UCSD-AML1 (cell line): Measurements from ENCODE around the gene C9orf78.

Experiments
- DNase-seq: peaks from one replicate; lab custom pipeline; 2025; ENCODE audit not compliant: unreplicated experiment; lab: John Stamatoyannopoulos, UW

C9orf78 gene

GRCh38 chr9:129868023-129868871, 33.2 kb upstream of the C9orf78 start:
- no peak for DNase-seq

- no peak for DNase-seq
Observed at GRCh38 chr9:129867136-129868022, 32.3 kb upstream of the C9orf78 start.

GRCh38 chr9:129866394-129867135, 31.5 kb upstream of the C9orf78 start:
- no peak for DNase-seq

- no peak for DNase-seq
Observed at GRCh38 chr9:129865668-129866320, 30.7 kb upstream of the C9orf78 start.

- no peak for DNase-seq
Observed at GRCh38 chr9:129864991-129865647, 30.0 kb upstream of the C9orf78 start.

- DNase-seq, result peak; percentile 95
Observed at GRCh38 chr9:129863059-129863690, 28.1 kb upstream of the C9orf78 start.

- no peak for DNase-seq
Observed at GRCh38 chr9:129861447-129861827, 26.4 kb upstream of the C9orf78 start.

GRCh38 chr9:129860653-129861446, 25.8 kb upstream of the C9orf78 start:
- no peak for DNase-seq

GRCh38 chr9:129858167-129858962, 23.3 kb upstream of the C9orf78 start:
- no peak for DNase-seq

- DNase-seq, result no peak
Observed at GRCh38 chr9:129857207-129857606, 22.1 kb upstream of the C9orf78 start.

- DNase-seq, result no peak
Observed at GRCh38 chr9:129854588-129855110, 19.6 kb upstream of the C9orf78 start.

GRCh38 chr9:129853614-129854013, 18.5 kb upstream of the C9orf78 start:
- DNase-seq, result no peak

- no peak for DNase-seq
Observed at GRCh38 chr9:129852579-129852978, 17.5 kb upstream of the C9orf78 start.

GRCh38 chr9:129851821-129852220, 16.7 kb upstream of the C9orf78 start:
- DNase-seq, result no peak

- no peak for DNase-seq
Observed at GRCh38 chr9:129850821-129851550, 15.9 kb upstream of the C9orf78 start.

GRCh38 chr9:129849901-129850300, 14.8 kb upstream of the C9orf78 start:
- no peak for DNase-seq

- no peak for DNase-seq
Observed at GRCh38 chr9:129848712-129849441, 13.8 kb upstream of the C9orf78 start.
